SK-N-SH (cell line): Measurements from ENCODE around the gene XXYLT1.
"Not testable (repeated sequence)": the region's sequence is repeated elsewhere in the genome, so short reads cannot be mapped to it uniquely, and the experiment has no call there.

Experiments
- GABPA ChIP-seq: IDR thresholded peaks from 2 replicates; pipeline ENCODE4 v1.4.0; 2012; ENCODE audit warnings: low read depth, mild to moderate bottlenecking
- JUND ChIP-seq: IDR thresholded peaks from 2 replicates; pipeline ENCODE4 v1.4.0; 2012
- MEF2A ChIP-seq: IDR thresholded peaks from 2 replicates; pipeline ENCODE4 v1.4.0; 2012; ENCODE audit warnings: low read depth, borderline replicate concordance
- NFIC ChIP-seq: IDR thresholded peaks from 2 replicates; pipeline ENCODE4 v1.4.0; 2012; ENCODE audit warnings: borderline replicate concordance
- NRF1 ChIP-seq: IDR thresholded peaks from 2 replicates; pipeline ENCODE4 v1.6.1; 2012; ENCODE audit warnings: low read depth, mild to moderate bottlenecking, low read length
- POLR2AphosphoS5 ChIP-seq: IDR thresholded peaks from 2 replicates; pipeline ENCODE4 v1.6.1; 2012; ENCODE audit warnings: low read depth, low read length
- SIN3A ChIP-seq: IDR thresholded peaks from 2 replicates; pipeline ENCODE4 v1.6.1; 2012; ENCODE audit warnings: low read depth, mild to moderate bottlenecking, low read length, moderate library complexity, borderline replicate concordance
- TCF12 ChIP-seq: IDR thresholded peaks from 2 replicates; pipeline ENCODE4 v1.4.0; 2012
- TF ChIP-seq, protein P1 (sequence below): fragments of 200-600 bp; sonication (generic); IDR thresholded peaks from 2 replicates; pipeline ENCODE4 v1.6.1; 2017; ENCODE audit warnings: antibody characterized with exemption, mild to moderate bottlenecking, moderate library complexity

DNA sequence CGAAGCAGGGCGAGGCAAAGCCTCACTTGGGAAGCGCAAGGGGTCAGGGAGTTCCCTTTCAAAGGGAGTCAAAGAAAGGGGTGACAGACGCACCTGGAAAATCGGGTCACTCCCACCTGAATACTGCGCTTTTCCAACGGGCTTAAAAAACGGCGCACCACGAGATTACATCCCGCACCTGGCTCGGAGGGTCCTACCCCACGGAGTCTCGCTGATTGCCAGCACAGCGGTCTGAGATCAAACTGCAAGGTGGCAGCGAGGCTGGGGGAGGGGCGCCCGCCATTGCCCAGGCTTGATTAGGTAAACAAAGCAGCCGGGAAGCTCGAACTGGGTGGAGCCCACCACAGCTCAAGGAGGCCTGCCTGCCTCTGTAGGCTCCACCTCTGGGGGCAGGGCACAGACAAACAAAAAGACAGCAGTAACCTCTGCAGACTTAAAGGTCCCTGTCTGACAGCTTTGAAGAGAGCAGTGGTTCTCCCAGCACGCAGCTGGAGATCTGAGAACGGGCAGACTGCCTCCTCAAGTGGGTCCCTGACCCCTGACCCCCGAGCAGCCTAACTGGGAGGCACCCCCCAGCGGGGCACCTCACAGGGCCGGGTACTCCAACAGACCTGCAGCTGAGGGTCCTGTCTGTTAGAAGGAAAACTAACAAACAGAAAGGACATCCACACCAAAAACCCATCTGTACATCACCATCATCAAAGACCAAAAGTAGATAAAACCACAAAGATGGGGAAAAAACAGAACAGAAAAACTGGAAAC is 182.9 kb downstream of the XXYLT1 start:
- TF ChIP-seq TCF12, JUND, MEF2A, GABPA, NRF1, POLR2AphosphoS5, SIN3A, NFIC: not testable (repeated sequence)
- TF ChIP-seq, protein P1, sequence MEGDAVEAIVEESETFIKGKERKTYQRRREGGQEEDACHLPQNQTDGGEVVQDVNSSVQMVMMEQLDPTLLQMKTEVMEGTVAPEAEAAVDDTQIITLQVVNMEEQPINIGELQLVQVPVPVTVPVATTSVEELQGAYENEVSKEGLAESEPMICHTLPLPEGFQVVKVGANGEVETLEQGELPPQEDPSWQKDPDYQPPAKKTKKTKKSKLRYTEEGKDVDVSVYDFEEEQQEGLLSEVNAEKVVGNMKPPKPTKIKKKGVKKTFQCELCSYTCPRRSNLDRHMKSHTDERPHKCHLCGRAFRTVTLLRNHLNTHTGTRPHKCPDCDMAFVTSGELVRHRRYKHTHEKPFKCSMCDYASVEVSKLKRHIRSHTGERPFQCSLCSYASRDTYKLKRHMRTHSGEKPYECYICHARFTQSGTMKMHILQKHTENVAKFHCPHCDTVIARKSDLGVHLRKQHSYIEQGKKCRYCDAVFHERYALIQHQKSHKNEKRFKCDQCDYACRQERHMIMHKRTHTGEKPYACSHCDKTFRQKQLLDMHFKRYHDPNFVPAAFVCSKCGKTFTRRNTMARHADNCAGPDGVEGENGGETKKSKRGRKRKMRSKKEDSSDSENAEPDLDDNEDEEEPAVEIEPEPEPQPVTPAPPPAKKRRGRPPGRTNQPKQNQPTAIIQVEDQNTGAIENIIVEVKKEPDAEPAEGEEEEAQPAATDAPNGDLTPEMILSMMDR = not testable (repeated sequence)
